Right lung (tissue), 5 donors: Measurements from ENCODE around the gene MCEMP1. TPM values are rescaled to one million over a fixed set of nuclear protein-coding genes. Genes with fewer than 3 reads are reported as not detected.

ENCODE experiments used
- DNase-seq, 2 donors: peaks; one replicate each; pipeline ENCODE4 v3.0.0-alpha.2; 2013
- polyA plus RNA-seq, 5 donors: library from polyadenylated mRNA; unstranded; fragments of 120-200 nt; gene quantifications; one replicate each; pipeline versions ENCODE4 v1.2.1 to v1.2.3, GENCODE V29; 2013; ENCODE audit warnings: inconsistent platforms in 1 of 5, low replicate concordance in 1 of 5; ENCODE audit not compliant: insufficient read length in 5 of 5, insufficient read depth in 1 of 5

Gene MCEMP1
- polyA plus RNA-seq, 5 donors: 0.25 to 1.1 (median 0.63) TPM

DNA sequence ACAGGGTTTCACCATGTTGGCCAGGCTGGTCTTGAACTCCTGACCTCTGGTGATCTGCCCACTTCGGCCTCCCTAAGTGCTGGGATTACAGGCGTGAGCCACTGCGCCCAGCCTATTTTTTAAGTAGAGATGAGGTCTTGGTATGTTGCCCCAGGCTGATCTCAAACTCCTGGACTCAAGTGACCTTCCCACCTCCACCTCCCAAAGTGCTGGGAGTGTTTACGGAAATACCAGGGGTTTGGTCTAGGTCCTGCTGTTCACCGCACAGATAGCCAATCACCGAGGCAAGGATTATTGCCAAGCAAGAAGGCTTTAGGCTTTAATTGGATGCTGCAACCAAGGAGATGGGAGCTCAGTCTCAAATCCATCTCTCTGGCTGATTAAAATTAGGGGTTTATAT, 43.5 kb downstream of the MCEMP1 start:
- DNase-seq: no peak

DNA sequence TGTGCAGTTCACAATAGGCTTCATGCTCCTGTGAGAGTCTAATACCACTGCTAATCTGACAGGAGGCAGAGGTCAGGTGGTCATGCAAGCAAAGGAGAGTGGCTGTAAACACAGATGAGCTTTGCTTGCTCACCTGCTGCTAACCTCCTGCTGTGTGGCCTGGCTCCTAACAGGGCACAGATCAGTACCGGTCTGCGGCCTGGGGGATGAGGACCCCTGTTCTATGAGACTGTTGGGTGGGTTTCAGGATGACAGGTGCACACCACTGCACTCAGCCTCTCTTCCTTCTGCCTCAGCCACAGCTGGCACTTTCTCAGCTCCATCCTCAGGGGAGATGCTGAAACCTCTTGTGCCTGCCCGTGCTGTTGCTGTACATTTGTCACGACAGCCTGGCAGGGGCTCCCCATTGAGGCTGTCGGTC, 45.4 kb downstream of the MCEMP1 start:
- DNase-seq: no peak

DNA sequence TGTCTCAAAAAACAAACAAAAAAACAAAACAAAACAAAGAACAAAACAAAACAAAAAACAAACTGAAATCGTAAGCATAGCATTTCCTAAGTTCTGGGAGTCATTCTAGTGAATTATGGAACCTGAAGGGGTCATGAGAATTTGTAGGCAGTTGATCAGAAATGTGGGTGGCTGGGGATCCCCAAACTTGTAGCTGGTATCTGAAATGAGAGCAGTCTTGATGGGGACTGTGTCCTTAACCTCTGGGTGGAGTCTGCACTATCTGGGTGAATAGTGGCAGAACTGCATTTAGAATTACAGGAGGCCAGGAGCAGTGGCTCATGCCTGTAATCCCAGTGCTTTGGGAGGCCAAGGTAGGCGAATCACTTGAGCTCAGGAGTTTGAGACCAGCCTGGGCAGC, 48.9 kb downstream of the MCEMP1 start:
- no peak for DNase-seq

DNA sequence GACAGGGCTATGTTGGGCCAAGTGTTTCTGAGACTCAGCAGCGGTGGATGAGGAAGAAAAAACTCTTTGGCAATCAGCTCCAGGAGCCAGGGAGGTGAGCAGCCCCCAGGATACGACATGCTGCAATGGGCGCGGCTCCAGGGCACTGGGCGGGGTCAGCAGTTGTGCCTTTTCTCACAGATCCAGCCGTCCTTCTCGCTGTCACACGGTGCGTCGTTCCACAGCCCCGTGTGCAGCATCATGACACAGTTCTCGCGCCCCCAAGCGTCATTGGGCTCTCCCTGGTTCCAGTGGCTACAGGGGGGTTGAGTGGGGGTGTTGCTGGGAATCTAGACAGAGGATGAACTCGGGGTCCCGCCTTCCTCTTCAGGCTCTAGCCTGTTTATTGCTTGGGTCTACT, 52.3 kb downstream of the MCEMP1 start:
- DNase-seq: no peak

Other genes starting within 250 kb of the MCEMP1 start
- gene PEX11G, start 188.1 kb upstream of the MCEMP1 start, polyA plus RNA-seq: 1 to 10 TPM; 2.8 to 5.7 (median 3.3) TPM
- 10 to 100 TPM; 29.6 to 80.0 (median 44.2) TPM for gene ZNF358, start 161.0 kb upstream of the MCEMP1 start, polyA plus RNA-seq
- 10 to 100 TPM; 11.0 to 19.2 (median 12.9) TPM for gene MCOLN1, start 154.5 kb upstream of the MCEMP1 start, polyA plus RNA-seq
- gene PNPLA6, start 141.4 kb upstream of the MCEMP1 start, polyA plus RNA-seq: 10 to 100 TPM; 25.2 to 45.6 (median 31.1) TPM
- 10 to 100 TPM in 3 of 5 donors, 1 to 10 TPM in 2; 7.8 to 19.7 (median 13.1) TPM for gene CAMSAP3, start 81.2 kb upstream of the MCEMP1 start, polyA plus RNA-seq
- 10 to 100 TPM; 24.0 to 39.6 (median 31.0) TPM for gene XAB2, start 47.5 kb upstream of the MCEMP1 start, polyA plus RNA-seq
- gene PET100, start 47.3 kb upstream of the MCEMP1 start, polyA plus RNA-seq: 100 to 1,000 TPM in 2 of 5 donors, 10 to 100 TPM in 3; 79.6 to 108 (median 93.7) TPM
- 1 to 10 TPM in 3 of 5 donors, under 1 TPM in 2; 0.94 to 1.2 (median 1.0) TPM for gene PCP2, start 43.4 kb upstream of the MCEMP1 start, polyA plus RNA-seq
- gene STXBP2, start 40.0 kb upstream of the MCEMP1 start, polyA plus RNA-seq: 10 to 100 TPM; 27.3 to 42.6 (median 35.3) TPM
- gene RETN, start 8.0 kb upstream of the MCEMP1 start, polyA plus RNA-seq: 1 to 10 TPM in 4 of 5 donors, under 1 TPM in 1; 0.84 to 4.3 (median 1.5) TPM
- 10 to 100 TPM; 27.3 to 64.9 (median 34.7) TPM for gene TRAPPC5, start 3.7 kb downstream of the MCEMP1 start, polyA plus RNA-seq
- under 1 TPM; 0.11 to 0.67 (median 0.31) TPM for gene FCER2, start 25.0 kb downstream of the MCEMP1 start, polyA plus RNA-seq
- under 1 TPM in 3 of 5 donors, not detected in 2; 0.25 to 0.31 (median 0.28) TPM for gene CLEC4G, start 55.0 kb downstream of the MCEMP1 start, polyA plus RNA-seq
- gene CD209, start 70.4 kb downstream of the MCEMP1 start, polyA plus RNA-seq: 1 to 10 TPM; 2.1 to 3.3 (median 3.3) TPM
- 1 to 10 TPM in 3 of 5 donors, under 1 TPM in 2; 0.85 to 2.3 (median 1.4) TPM for gene CLEC4M, start 86.2 kb downstream of the MCEMP1 start, polyA plus RNA-seq
- 10 to 100 TPM; 10.9 to 17.6 (median 12.6) TPM for gene EVI5L, start 153.1 kb downstream of the MCEMP1 start, polyA plus RNA-seq
- gene PRR36, start 197.3 kb downstream of the MCEMP1 start, polyA plus RNA-seq: 10 to 100 TPM in 3 of 5 donors, 1 to 10 TPM in 2; 6.5 to 16.9 (median 11.2) TPM
- 1 to 10 TPM; 3.9 to 5.0 (median 4.2) TPM for gene LRRC8E, start 211.4 kb downstream of the MCEMP1 start, polyA plus RNA-seq
- 10 to 100 TPM; 22.2 to 36.8 (median 29.5) TPM for gene MAP2K7, start 226.8 kb downstream of the MCEMP1 start, polyA plus RNA-seq
- gene TGFBR3L, start 237.7 kb downstream of the MCEMP1 start, polyA plus RNA-seq: under 1 TPM in 2 of 5 donors, not detected in 3; 0.23 to 0.39 TPM
- gene SNAPC2, start 243.2 kb downstream of the MCEMP1 start, polyA plus RNA-seq: 10 to 100 TPM in 4 of 5 donors, 1 to 10 TPM in 1; 9.2 to 24.0 (median 15.5) TPM
- gene CTXN1, start 249.0 kb downstream of the MCEMP1 start, polyA plus RNA-seq: 10 to 100 TPM in 2 of 5 donors, 1 to 10 TPM in 3; 5.0 to 22.3 (median 7.2) TPM